ENCODE data around the gene SMOC1.

SMOC1 gene, protein sequence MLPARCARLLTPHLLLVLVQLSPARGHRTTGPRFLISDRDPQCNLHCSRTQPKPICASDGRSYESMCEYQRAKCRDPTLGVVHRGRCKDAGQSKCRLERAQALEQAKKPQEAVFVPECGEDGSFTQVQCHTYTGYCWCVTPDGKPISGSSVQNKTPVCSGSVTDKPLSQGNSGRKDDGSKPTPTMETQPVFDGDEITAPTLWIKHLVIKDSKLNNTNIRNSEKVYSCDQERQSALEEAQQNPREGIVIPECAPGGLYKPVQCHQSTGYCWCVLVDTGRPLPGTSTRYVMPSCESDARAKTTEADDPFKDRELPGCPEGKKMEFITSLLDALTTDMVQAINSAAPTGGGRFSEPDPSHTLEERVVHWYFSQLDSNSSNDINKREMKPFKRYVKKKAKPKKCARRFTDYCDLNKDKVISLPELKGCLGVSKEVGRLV

GRCh38 chr14:69879175-69880043 is at the start of gene SMOC1:
SMOC1 (plus strand) TSS chr14:69879416; CDS start chr14:69879679, 263 bp downstream.
- no peak for DNase-seq

DNA sequence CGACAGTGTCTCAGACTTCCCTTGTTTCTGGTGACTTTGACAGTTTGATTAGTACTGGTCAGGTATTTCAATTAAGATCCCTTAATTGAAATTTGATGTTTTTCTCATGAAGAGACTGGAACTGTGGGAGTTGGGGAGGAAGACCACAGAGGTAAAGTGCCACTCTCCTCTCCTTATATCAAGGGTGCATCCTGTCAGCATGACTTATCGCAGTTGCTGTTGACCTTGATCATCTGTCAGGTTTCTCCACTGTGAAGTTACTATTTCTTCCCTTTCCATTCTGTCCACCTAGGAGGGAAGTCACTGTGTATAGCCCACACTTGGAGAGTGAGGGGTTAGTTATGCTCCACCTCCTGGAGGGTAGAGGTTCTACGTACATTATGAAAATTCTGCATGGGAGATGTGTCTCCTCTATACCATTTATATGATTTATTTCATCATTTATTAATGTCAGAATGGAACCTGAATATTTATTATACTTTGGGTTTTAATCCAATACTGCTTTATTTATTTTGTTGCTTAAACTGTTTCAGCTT is 40.3 kb upstream of the SMOC1 start:
- DNase-seq, result no peak

DNA sequence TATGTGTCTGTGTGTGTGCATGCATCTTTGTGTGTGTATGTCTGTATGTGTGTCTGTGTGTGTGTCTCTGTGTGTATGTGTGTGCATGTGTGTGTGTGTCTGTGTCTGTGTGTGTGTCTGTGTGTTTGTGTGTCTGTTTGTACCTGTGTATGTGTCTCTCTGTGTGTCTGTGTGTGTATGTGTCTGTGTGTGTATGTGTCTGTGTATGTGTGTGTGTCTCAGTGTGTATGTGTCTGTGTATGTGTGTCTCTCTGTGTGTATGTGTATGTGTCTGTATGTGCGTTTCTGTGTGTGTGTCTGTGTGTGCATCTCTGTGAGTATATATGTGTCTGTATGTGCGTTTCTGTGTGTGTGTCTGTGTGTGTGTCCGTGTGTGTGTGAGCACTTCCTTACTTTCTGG is 39.6 kb upstream of the SMOC1 start:
- no peak for DNase-seq

DNA sequence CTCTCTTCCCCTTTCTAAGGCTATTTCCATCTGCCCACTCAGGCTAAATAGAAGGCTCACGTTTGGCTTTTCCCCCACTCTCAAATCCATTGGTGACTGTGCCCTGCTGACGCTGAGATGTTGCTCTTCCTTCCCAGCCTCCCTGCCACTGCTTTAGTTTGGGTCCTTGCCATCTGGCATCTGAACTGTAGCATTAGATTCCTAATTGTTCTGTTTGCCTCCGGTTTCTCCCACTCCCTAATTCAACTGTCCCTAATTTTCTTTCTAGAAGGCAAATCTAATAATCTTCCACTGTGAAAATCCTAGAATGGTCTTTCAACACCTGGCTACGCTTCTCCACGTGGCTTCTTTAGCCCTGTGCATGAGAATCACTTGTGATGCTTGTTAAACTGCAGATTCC is 37.6 kb upstream of the SMOC1 start:
- no peak for DNase-seq

DNA sequence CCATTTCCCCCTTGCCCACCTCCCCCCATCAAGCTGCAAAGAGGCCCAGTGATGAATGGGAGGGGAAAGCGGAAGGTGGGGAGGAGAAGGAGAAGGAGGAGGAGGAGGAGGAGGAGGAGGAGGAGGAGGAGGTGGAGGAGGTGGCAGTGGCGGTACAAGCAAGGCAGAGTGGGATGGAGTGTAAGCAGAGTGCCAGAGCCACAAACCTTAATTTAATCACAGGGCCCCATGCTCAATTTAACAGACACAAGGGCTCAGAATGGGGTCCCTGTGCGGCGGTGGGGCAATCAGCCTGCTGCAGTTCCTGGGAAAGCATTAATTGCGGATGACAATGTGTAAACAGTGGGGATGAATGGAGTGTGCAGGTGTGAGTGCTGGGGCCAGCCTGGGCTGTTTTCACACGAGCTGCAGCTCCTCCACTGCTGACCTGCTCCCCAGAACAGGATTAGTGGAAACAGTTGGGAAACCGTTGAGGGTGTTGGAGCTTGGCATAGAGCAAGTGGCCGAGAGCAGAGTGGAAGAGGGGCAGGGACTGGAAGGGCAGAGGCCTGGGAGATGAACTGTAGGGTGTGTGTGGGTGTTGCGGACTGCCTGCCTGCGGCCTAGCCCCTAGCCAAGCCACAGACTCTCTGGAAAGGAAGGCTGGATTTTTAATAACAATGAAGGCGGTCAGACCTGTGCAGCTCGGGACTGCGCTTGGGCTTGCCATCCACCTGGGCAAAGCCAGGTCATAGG is 36.4 kb upstream of the SMOC1 start:
- DNase-seq, result no peak

DNA sequence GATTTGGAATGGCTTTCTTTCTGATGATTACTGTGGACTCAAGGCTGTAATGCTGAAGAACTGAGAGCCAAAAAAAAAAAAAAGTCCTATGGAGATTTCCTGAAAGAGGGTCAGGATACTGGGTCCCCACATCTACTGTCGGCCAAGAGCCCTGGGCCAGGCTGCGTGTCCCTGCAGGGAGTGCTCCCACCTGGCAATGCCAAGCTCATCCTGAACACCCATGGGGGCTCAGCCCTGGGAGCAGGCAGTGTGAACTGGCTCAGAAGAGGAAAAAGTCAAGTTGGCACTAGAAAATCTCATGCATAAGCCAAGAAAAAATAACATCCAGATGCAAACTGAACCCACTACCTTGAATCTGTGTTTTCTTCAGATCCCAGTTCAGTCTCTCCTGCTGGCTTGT is 35.0 kb upstream of the SMOC1 start:
- no peak for DNase-seq

DNA sequence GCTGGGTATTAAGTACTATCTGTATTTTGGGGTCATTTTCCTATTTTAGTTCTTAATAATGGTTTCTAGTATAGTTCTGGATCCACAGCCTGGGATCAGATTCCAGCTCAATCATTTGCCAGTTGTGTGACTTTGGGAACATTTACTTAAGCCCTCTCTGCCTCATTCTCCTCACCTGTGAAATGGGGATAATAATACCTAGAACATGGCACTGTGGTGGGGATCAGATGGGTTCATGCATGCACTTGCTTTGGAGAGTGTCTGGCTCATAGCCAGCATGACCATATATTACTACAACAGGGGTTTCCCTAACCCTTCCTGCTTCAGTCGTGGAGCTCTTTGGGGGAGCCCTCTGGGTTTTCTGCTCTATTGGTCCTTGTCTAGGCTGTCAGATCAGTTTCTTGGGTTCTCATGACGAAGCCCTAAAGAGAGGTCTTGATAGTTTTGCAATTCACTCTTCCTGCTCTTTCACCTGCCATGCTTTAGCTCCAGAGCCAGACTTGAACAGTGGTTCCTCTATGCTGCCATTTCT is 34.1 kb upstream of the SMOC1 start:
- DNase-seq, result no peak

- DNase-seq, result no peak
Observed at GRCh38 chr14:69845787-69846186, 33.4 kb upstream of the SMOC1 start.

- DNase-seq, result no peak
Observed at GRCh38 chr14:69848156-69848555, 31.1 kb upstream of the SMOC1 start.

- no peak for DNase-seq
Observed at GRCh38 chr14:69848903-69849391, 30.3 kb upstream of the SMOC1 start.

DNA sequence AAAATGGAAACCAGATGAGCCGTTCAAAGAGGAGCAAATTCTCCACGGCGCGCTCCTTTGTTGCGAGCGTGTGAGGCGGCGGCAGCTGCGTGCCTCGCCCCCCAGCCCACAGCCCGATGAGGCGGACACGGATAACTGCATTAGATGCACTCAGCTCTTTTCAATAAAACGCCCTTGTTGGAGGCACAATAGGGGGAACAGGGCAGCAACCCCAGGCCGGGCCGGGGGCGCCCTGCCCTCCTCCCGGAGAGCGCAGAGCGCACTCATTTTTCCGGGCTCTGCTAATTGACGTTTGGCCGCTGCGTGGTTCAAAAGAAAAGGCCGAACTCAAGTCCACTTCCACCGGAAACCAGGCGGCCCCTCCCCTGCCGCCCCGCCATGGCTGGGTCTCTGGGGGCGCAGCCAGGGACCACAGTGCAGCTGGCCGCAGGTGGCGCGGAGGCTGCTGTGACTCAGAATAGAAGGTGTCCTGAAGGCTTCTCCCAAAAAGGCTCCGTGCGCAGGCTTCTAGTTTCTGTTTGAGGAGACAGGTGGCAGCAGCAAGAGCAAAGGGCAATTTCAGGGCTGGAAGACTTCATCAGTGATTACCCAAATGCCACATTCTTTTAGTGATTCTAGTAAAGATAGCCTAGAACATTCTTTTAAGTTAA is 29.0 kb upstream of the SMOC1 start:
- DNase-seq, result no peak

- DNase-seq, result no peak
Observed at GRCh38 chr14:69850736-69851112, 28.5 kb upstream of the SMOC1 start.

DNA sequence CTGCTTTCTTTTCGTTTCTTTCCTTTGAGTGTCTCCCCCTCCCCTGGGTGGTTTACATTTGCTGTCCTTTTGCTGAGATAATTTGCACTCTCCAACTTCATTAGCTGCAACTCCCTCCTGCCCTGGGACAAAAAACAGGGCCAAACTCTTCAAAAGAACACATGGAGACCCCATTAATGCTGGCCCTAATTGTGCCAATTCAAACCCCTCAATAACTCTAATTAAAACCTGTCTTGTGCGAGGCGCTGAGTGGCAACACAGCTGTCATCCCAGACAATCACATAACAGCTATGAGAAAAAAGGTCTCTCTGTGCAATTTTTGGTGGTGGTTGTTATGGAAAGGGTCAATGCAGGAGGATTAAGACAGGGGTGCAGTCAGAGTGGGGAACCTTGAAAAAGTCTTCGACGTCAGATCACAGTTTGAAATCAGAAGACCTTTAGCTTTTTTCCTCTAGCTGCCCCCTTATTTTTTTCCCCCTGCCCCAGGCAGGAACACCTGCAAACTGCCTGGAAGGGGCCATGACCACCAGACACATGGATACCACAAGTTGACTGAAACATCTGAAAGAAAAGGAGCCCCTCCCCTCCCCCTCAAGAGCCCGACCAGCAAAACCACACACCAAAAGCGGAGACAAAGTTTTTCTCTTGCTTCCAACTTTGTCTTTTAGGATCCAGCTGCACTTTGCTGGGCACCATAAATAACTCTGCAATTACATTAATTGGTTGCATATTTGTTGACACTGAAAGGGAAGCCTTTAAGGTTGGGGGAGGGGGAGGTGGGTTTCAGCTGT is 26.5 kb upstream of the SMOC1 start:
- no peak for DNase-seq

DNA sequence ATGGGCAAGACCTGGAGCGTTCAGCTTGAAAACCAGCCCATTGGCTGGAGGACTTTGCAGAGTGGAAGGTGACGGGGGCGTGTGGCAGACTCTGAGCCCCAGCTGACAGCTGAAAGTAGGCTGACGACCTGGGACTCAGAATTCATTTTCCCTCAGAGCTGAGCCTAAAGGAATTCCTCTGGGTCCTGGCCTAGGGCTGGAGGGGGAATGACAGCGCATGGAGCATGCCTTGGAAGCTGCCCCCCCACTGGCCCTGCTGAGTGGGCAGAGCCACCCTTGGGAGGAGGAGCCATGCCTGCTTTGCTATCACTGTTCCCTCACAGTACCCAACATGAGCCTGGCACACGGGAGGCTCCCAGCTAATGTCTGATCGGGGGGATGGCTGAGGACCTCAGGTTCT is 25.4 kb upstream of the SMOC1 start:
- DNase-seq, result no peak

GRCh38 chr14:69854598-69854997 is 24.6 kb upstream of the SMOC1 start:
- no peak for DNase-seq

DNA sequence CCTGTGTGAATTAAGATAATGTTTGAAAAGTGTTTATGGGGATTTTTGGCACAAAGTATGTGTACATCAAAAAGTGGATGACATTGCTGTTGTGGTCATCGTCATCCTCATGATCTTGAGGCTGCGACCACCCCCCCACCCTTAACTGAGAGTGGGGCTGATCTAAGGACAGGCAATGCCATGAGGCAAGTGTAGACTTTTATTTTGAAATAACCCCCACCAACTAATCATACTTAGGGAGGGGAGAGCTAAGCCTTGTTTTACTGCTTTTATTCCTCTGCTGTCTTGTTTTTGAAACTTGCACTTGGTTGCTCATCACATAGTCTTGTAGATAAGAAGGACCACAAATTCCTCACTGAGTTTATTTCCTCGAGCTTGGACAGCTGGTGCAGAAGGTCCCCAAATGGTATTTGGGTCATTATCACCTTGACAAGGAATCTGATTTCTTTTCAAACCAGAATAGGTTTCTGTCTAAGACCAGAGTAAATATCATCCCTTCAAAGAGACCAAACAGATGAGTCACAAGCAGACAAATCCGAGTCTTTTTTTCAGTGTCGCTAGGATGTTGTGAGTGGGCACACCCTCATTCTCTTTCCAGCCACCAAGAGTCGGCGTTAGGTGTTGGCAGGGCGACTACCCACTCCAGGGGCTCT is 23.9 kb upstream of the SMOC1 start:
- DNase-seq, result no peak

GRCh38 chr14:69858801-69859200 is 20.4 kb upstream of the SMOC1 start:
- no peak for DNase-seq

GRCh38 chr14:69859591-69859990 is 19.6 kb upstream of the SMOC1 start:
- DNase-seq, result no peak

- no peak for DNase-seq
Observed at GRCh38 chr14:69860221-69860620, 19.0 kb upstream of the SMOC1 start.

- DNase-seq, result no peak
Observed at GRCh38 chr14:69861025-69861569, 18.1 kb upstream of the SMOC1 start.
